ENCODE measurements around the gene IL6ST.

Gene IL6ST

DNA sequence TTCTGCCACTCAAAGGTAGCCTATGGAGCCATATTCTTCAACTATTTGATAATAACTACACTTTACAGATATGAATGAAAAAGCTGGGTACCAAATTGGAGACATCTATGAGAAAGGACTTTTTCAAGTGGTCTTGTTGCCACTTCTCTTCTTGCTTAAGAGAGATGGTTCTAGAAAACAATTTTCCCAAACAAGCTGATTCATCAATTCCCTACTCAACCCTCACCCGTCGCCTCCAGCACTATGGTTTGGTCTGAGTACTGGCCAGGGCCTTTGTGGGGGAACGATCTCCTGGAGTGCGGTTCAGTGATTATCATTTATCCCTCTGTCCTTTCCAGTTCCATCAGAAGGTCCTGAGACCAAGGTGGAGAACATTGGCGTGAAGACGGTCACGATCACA, 86.8 kb downstream of the IL6ST start:
- TF ChIP-seq, protein P1, sequence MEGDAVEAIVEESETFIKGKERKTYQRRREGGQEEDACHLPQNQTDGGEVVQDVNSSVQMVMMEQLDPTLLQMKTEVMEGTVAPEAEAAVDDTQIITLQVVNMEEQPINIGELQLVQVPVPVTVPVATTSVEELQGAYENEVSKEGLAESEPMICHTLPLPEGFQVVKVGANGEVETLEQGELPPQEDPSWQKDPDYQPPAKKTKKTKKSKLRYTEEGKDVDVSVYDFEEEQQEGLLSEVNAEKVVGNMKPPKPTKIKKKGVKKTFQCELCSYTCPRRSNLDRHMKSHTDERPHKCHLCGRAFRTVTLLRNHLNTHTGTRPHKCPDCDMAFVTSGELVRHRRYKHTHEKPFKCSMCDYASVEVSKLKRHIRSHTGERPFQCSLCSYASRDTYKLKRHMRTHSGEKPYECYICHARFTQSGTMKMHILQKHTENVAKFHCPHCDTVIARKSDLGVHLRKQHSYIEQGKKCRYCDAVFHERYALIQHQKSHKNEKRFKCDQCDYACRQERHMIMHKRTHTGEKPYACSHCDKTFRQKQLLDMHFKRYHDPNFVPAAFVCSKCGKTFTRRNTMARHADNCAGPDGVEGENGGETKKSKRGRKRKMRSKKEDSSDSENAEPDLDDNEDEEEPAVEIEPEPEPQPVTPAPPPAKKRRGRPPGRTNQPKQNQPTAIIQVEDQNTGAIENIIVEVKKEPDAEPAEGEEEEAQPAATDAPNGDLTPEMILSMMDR (IDR thresholded peaks at IDR 0.05): no peak
- no peak for DNase-seq
- H3K36me3 ChIP-seq: no peaks in the 10 kb centered on the region

DNA sequence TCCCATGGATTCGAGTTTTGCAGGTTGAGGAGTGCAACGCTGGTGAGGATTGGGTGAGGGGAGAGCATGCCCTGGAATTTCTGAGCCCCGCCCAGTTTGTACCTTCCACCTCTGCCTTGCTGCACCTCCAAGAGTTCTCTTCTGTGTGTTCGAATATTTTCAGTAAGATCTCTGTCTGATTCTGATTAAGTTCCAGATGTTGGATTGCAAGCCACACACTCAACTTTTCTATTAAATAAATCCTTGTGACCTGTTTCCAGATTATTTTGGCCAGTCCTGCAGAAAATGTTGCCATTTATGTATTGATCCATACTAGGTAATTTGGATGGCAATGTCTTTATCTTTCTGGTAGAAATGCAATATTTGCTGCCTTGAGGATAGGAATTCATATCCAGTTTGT, 89.5 kb downstream of the IL6ST start:
- TF ChIP-seq, protein P1 (IDR thresholded peaks at IDR 0.05): no peak
- H3K27me3 ChIP-seq: no peaks in the 10 kb centered on the region
- no peak overlapping the region for H3K4me3 ChIP-seq
- no peaks in the 10 kb centered on the region for H3K36me3 ChIP-seq
- intact Hi-C loops (cut with DNase I; ENCODE audit: low total_unique reads): no loop called here
- peaks cover 0 to 12% (median 0%) of the 10 kb centered on the region in 4 donors for H3K4me1 ChIP-seq
- no peaks in the 10 kb centered on the region for H3K9me3 ChIP-seq
- H3K27ac ChIP-seq: no peak overlapping the region
- no peak for DNase-seq

More for the DNA sequence above, 86.8 kb downstream of the IL6ST start:
- H3K4me1 ChIP-seq: peaks cover 0 to 16% (median 0%) of the 10 kb centered on the region in 4 donors
- intact Hi-C loops (cut with DNase I; ENCODE audit: low total_unique reads): no loop called here
- no peaks in the 10 kb centered on the region for H3K9me3 ChIP-seq
- no peak overlapping the region for H3K4me3 ChIP-seq
- no peaks in the 10 kb centered on the region for H3K27me3 ChIP-seq
- no peak overlapping the region for H3K27ac ChIP-seq

DNA sequence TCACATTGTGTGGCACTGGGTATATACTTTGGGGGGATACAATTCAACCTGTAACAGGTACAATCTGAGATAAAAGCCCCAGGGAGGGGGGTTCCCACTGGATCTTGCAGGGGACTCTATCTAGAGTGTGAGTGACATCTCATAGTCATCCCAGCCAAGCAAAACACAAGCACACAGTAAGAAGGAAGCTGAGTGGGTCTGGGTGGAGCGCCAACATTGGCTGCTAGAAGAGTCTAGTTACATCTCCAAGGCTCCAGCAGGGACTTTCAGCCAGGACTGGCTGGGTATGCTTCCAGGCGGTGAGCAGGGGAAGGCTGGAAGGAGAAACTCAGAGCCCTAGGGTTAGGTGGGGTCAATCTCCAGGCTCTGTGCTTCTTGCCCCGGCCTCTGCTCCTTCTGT, 90.6 kb downstream of the IL6ST start:
- no peaks in the 10 kb centered on the region for H3K27me3 ChIP-seq
- DNase-seq: peak in 1 of 2 donors; percentile 43
- intact Hi-C loops (cut with DNase I; ENCODE audit: low total_unique reads): no loop called here
- no peaks in the 10 kb centered on the region for H3K9me3 ChIP-seq
- H3K27ac ChIP-seq: no peak overlapping the region
- peaks cover 0 to 12% (median 0%) of the 10 kb centered on the region in 4 donors for H3K4me1 ChIP-seq
- no peak overlapping the region for H3K4me3 ChIP-seq
- H3K36me3 ChIP-seq: no peaks in the 10 kb centered on the region
- TF ChIP-seq, protein P1 (IDR thresholded peaks at IDR 0.05): no peak

DNA sequence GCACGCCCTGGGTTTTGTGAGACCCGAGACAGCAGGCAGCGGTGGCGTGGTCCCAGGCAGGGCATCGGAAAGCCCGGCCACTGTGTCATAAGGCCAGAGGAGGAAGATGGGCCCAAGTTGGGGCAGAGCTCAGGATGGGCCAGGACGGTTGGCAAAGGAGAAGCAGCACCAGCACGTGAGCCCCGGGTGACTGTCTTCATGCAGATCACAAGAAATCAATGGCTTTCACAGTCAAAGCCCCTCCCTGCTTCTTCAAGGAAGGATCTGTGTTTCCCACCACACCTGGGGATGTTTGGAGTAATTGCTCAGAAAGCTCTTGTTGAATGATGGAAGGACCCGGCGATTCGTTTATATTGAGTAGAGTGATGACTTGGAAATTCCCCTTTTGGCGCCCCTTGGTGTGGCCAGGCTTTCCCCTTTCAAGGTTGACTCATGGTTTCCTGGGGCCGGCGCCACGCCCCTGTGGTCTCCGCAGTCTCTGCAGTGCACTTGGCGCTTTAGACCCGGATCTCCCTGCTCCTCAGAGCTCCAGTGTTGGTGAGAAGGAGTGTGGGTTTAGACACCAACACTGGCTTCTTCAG, 91.6 kb downstream of the IL6ST start:
- Histone ChIP-seq H3K4me1 (peaks cover 0 to 12% (median 0%) of the 10 kb centered on the region in 4 donors), H3K27me3 (no peaks in the 10 kb centered on the region), H3K9me3 (no peaks in the 10 kb centered on the region), H3K4me3 (no peak overlapping the region), H3K27ac (no peak overlapping the region), H3K36me3 (no peaks in the 10 kb centered on the region)
- DNase-seq: no peak
- intact Hi-C loops (cut with DNase I; ENCODE audit: low total_unique reads): no loop called here
- TF ChIP-seq, protein P1 (IDR thresholded peaks at IDR 0.05): no peak

DNA sequence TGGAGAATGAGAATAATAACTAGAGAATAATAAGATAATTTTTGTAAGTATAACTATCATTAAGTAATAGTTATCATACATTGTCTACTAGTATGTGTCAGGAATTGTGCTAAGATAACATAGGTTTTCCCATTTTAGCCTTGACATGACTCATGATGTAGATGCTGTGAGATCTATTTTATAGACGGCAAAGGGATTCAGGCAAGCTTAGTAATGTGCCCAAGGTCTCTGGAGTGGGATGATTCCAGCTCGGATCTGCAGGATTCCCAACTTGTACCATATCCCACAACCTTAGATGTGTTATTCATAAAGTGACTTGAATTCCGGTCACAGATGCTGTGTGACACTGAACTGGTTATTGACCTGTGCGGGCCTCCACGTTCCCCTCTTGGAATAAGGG, 92.1 kb downstream of the IL6ST start:
- peaks cover 0 to 12% (median 2%) of the 10 kb centered on the region in 4 donors for H3K4me1 ChIP-seq
- DNase-seq: no peak
- no peak overlapping the region for H3K4me3 ChIP-seq
- no peak overlapping the region for H3K27ac ChIP-seq
- TF ChIP-seq, protein P1 (IDR thresholded peaks at IDR 0.05): no peak
- no peaks in the 10 kb centered on the region for H3K36me3 ChIP-seq
- H3K9me3 ChIP-seq: no peaks in the 10 kb centered on the region
- H3K27me3 ChIP-seq: no peaks in the 10 kb centered on the region
- intact Hi-C loops (cut with DNase I; ENCODE audit: low total_unique reads): no loop called here

DNA sequence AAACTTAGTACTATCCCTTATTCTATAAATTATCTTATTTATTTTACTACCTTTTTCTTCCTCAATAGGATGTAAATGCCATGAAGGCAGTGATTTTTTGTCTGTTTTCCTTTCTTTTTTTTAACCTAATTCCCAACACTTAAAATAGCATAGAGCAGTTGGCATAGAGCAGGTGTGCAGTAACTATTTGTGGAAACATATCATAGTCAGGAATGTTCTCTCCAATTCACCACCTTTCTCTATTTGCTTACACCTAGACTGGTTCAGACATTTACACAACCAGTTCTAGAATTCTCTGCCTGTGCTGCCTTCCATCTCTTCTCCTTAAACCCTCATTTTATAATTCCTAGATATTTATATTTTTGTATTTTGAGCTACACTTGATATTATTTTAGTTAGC, 94.0 kb downstream of the IL6ST start:
- intact Hi-C loops (cut with DNase I; ENCODE audit: low total_unique reads): no loop called here
- TF ChIP-seq, protein P1 (IDR thresholded peaks at IDR 0.05): no peak
- H3K4me3 ChIP-seq: no peak overlapping the region

More for the DNA sequence above, 94.0 kb downstream of the IL6ST start:
- DNase-seq: no peak
- no peaks in the 10 kb centered on the region for H3K27me3 ChIP-seq
- H3K27ac ChIP-seq: no peak overlapping the region
- no peaks in the 10 kb centered on the region for H3K9me3 ChIP-seq
- H3K4me1 ChIP-seq: peaks cover 0 to 12% (median 6%) of the 10 kb centered on the region in 4 donors
- no peaks in the 10 kb centered on the region for H3K36me3 ChIP-seq
